KMS-11 (cell line): ENCODE measurements around the gene TEX264.
"Not testable (repeated sequence)": the region's sequence is repeated elsewhere in the genome, so short reads cannot be mapped to it uniquely, and the experiment has no call there.

Experiments used
- H2AFZ ChIP-seq: fragments of 200-600 bp; sonication (generic); 2 replicates; pipeline ENCODE4 v1.6.1; 2016; ENCODE audit warnings: antibody characterized with exemption, mixed run types, low read depth
- H3K27ac ChIP-seq: fragments of 200-600 bp; sonication (generic); 2 replicates; pipeline ENCODE4 v1.6.1; 2016; ENCODE audit warnings: mild to moderate bottlenecking, mixed run types
- H3K27me3 ChIP-seq: fragments of 200-600 bp; sonication (generic); 2 replicates; pipeline ENCODE4 v1.6.1; 2017; ENCODE audit warnings: mild to moderate bottlenecking, low read depth, mixed run types, moderate library complexity; ENCODE audit not compliant: insufficient read depth
- H3K36me3 ChIP-seq: fragments of 200-600 bp; sonication (generic); 2 replicates; pipeline ENCODE4 v1.6.1; 2017; ENCODE audit warnings: mild to moderate bottlenecking, mixed run types; ENCODE audit not compliant: insufficient read depth
- H3K4me1 ChIP-seq: fragments of 200-600 bp; sonication (generic); 2 replicates; pipeline ENCODE4 v1.6.1; 2016; ENCODE audit warnings: mild to moderate bottlenecking, low read depth, mixed run types; ENCODE audit not compliant: poor library complexity, severe bottlenecking
- H3K4me2 ChIP-seq: fragments of 200-600 bp; sonication (generic); 2 replicates; pipeline ENCODE4 v1.7.0; 2016; ENCODE audit warnings: mild to moderate bottlenecking, mixed run types
- H3K4me3 ChIP-seq: fragments of 200-600 bp; sonication (generic); IDR thresholded peaks from 2 replicates; pipeline ENCODE4 v1.6.1; 2017; ENCODE audit warnings: low read depth, low read length, mixed read lengths; ENCODE audit not compliant: insufficient read depth
- H3K79me2 ChIP-seq: fragments of 200-600 bp; sonication (generic); 2 replicates; pipeline ENCODE4 v1.6.1; 2016; ENCODE audit warnings: low read depth, mixed run types; ENCODE audit not compliant: insufficient read depth
- H3K9ac ChIP-seq: fragments of 200-600 bp; sonication (generic); 2 replicates; pipeline ENCODE4 v1.6.1; 2016; ENCODE audit warnings: mild to moderate bottlenecking, mixed run types
- H4K20me1 ChIP-seq: fragments of 200-600 bp; sonication (generic); 2 replicates; pipeline ENCODE4 v1.6.1; 2016; ENCODE audit warnings: mild to moderate bottlenecking, mixed run types; ENCODE audit not compliant: insufficient read depth
- TF ChIP-seq, protein P1 (sequence below): fragments of 200-600 bp; sonication (generic); conservative IDR thresholded peaks from 2 replicates; pipeline ENCODE4 v1.6.1; 2017; ENCODE audit warnings: low read depth, mild to moderate bottlenecking, antibody characterized with exemption, low read length, moderate library complexity, mixed read lengths

TEX264 gene

GRCh38 chr3:51734572-51734907, 63.5 kb downstream of the TEX264 start:
- Histone ChIP-seq H3K27me3 (no peaks in the 10 kb centered on the region), H3K4me2 (peak overlapping the region; percentile 75), H3K27ac (peak overlapping the region; percentile 76), H4K20me1 (no peaks in the 10 kb centered on the region), H2AFZ (peak overlapping the region; percentile 58), H3K4me1 (peaks cover 40% of the 10 kb centered on the region), H3K9ac (peak overlapping the region; percentile 35; the same call in 1 of the 2 replicates), H3K79me2 (no peaks in the 10 kb centered on the region), H3K36me3 (no peaks in the 10 kb centered on the region), H3K4me3 (no peak overlapping the region)
- TF ChIP-seq, protein P1, sequence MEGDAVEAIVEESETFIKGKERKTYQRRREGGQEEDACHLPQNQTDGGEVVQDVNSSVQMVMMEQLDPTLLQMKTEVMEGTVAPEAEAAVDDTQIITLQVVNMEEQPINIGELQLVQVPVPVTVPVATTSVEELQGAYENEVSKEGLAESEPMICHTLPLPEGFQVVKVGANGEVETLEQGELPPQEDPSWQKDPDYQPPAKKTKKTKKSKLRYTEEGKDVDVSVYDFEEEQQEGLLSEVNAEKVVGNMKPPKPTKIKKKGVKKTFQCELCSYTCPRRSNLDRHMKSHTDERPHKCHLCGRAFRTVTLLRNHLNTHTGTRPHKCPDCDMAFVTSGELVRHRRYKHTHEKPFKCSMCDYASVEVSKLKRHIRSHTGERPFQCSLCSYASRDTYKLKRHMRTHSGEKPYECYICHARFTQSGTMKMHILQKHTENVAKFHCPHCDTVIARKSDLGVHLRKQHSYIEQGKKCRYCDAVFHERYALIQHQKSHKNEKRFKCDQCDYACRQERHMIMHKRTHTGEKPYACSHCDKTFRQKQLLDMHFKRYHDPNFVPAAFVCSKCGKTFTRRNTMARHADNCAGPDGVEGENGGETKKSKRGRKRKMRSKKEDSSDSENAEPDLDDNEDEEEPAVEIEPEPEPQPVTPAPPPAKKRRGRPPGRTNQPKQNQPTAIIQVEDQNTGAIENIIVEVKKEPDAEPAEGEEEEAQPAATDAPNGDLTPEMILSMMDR = no peak

- H3K27ac ChIP-seq = peak overlapping the region; percentile 76
- H3K4me3 ChIP-seq = no peak overlapping the region
- peak overlapping the region; percentile 75 for H3K4me2 ChIP-seq
- H3K4me1 ChIP-seq = peaks cover 35% of the 10 kb centered on the region
- no peaks in the 10 kb centered on the region for H3K27me3 ChIP-seq
- TF ChIP-seq, protein P1 = no peak
- no peaks in the 10 kb centered on the region for H3K79me2 ChIP-seq
- no peaks in the 10 kb centered on the region for H3K36me3 ChIP-seq
- no peaks in the 10 kb centered on the region for H4K20me1 ChIP-seq
- peak overlapping the region; percentile 58; the same call in 1 of the 2 replicates for H2AFZ ChIP-seq
- H3K9ac ChIP-seq = peak overlapping the region; percentile 35; the same call in 1 of the 2 replicates
Measured at GRCh38 chr3:51735039-51735438, 64.0 kb downstream of the TEX264 start.

- Histone ChIP-seq H3K4me2 (no peak overlapping the region), H3K79me2 (no peaks in the 10 kb centered on the region), H3K27me3 (no peaks in the 10 kb centered on the region), H4K20me1 (no peaks in the 10 kb centered on the region), H2AFZ (no peak overlapping the region), H3K36me3 (no peaks in the 10 kb centered on the region), H3K4me1 (peaks cover 31% of the 10 kb centered on the region), H3K27ac (no peak overlapping the region), H3K4me3 (no peak overlapping the region), H3K9ac (no peak overlapping the region)
- TF ChIP-seq, protein P1 = no peak
Measured at GRCh38 chr3:51735950-51736349, 64.9 kb downstream of the TEX264 start.

DNA sequence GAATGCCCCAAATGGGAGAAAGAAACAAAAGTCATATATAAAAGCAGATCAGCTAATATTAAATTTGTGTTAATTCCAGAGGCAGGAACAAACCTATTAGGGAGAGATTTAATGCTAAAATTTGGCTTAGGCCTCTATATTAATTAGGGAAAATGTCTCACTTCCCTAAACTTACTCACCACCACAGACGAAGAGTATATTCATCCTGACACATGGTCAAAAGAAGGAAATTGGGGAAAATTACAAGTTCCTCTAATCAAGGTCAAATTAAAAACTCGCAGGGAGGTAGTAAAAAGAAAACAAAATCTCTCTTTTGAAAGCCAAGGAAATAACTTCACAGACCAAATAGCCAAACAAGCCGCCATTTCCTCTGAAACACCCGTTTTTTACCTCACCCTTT, 68.1 kb downstream of the TEX264 start:
- TF ChIP-seq, protein P1 = no peak
- no peaks in the 10 kb centered on the region for H3K79me2 ChIP-seq
- H3K4me1 ChIP-seq = peaks cover 20% of the 10 kb centered on the region
- H3K9ac ChIP-seq = no peak overlapping the region
- H3K36me3 ChIP-seq = no peaks in the 10 kb centered on the region
- no peak overlapping the region for H3K27ac ChIP-seq
- no peaks in the 10 kb centered on the region for H3K27me3 ChIP-seq
- H3K4me2 ChIP-seq = no peak overlapping the region
- no peaks in the 10 kb centered on the region for H4K20me1 ChIP-seq
- H3K4me3 ChIP-seq = no peak overlapping the region
- no peak overlapping the region for H2AFZ ChIP-seq

GRCh38 chr3:51742320-51742719, 71.3 kb downstream of the TEX264 start:
- H3K4me3 ChIP-seq, H3K9ac ChIP-seq, H2AFZ ChIP-seq, H3K36me3 ChIP-seq, H3K79me2 ChIP-seq, H3K4me1 ChIP-seq, H3K27ac ChIP-seq, H3K27me3 ChIP-seq, H4K20me1 ChIP-seq, H3K4me2 ChIP-seq: not testable (repeated sequence)

GRCh38 chr3:51742978-51743377, 71.9 kb downstream of the TEX264 start:
- not testable (repeated sequence) for H3K36me3 ChIP-seq, H4K20me1 ChIP-seq, H2AFZ ChIP-seq, H3K79me2 ChIP-seq, H3K4me2 ChIP-seq, H3K4me1 ChIP-seq, H3K4me3 ChIP-seq, H3K9ac ChIP-seq, H3K27me3 ChIP-seq, H3K27ac ChIP-seq
